ENCODE results near the gene FAM114A1. TPM values are rescaled to one million over a fixed set of nuclear protein-coding genes. Genes with fewer than 3 reads are reported as not detected.

Gene FAM114A1
- total and polyA plus RNA-seq, 2 experiments from 2014 or later, result 13.0 to 14.5 TPM

DNA sequence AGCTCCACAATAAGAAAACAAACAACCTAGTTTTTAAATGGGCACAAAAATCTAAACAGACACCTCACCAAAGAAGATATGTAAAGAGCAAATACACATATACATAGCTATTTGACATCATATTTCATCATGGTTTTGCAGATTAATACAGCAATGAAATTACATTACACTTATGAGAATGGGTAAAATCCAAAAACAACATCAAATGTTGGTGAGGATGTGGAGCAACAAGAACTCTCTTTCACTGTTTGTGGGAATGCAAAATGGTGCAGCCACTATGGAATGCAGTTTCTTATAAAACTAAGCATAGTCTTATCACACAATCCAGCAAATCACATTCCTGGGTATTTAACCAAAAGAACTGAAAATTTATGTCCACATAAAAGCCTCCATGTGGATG is 36.0 kb upstream of the FAM114A1 start:
- DNase-seq (ENCODE audit: low spot score) (no peak), ATAC-seq (no peak)
- no peaks in the 10 kb centered on the region for H3K79me2 ChIP-seq (replicated peaks; ENCODE audit: insufficient read depth)
- Mint-ChIP-seq H3K27me3 (ENCODE audit: insufficient read depth, low read depth, poor library complexity) (no peaks in the 10 kb centered on the region), H3K4me3 (no peak overlapping the region), H3K27ac (no peak overlapping the region), H3K4me1 (no peaks in the 10 kb centered on the region), H3K36me3 (ENCODE audit: low read depth) (no peaks in the 10 kb centered on the region), H3K9me3 (peaks cover 4% of the 10 kb centered on the region; the same call in 2 of the 3 replicates)
- no peaks in the 10 kb centered on the region for H3K4me1 ChIP-seq (ENCODE audit: insufficient read depth)
- no peak overlapping the region for H3K4me2 ChIP-seq
- H3K27ac ChIP-seq (ENCODE audit: low read depth), result no peak overlapping the region
- no peaks in the 10 kb centered on the region for H3F3A ChIP-seq (replicated peaks; ENCODE audit: low read depth)
- H2AFZ ChIP-seq, result no peak overlapping the region
- H3K9me2 ChIP-seq (ENCODE audit: insufficient read depth), result no peaks in the 10 kb centered on the region
- no peaks in the 10 kb centered on the region for H3K27me3 ChIP-seq (ENCODE audit: insufficient read depth)
- no peaks in the 10 kb centered on the region for H3K36me3 ChIP-seq (ENCODE audit: insufficient read depth)
- TF ChIP-seq ZNF114 (CRISPR knock-in tag; IDR thresholded peaks at IDR 0.05) (no peak), POLR2AphosphoS5 (IDR thresholded peaks at IDR 0.05; ENCODE audit: low read depth) (no peak), EZH2 (IDR thresholded peaks at IDR 0.05; ENCODE audit: low read depth, unreplicated experiment) (no peak), CREB1 (CRISPR knock-in tag; IDR thresholded peaks at IDR 0.05; ENCODE audit: low read depth) (no peak), NANOG (IDR thresholded peaks at IDR 0.05; ENCODE audit: borderline replicate concordance) (no peak), ZNF462 (CRISPR knock-in tag; IDR thresholded peaks at IDR 0.05) (no peak), EZH2phosphoT487 (IDR thresholded peaks at IDR 0.05; ENCODE audit: unreplicated experiment) (no peak), CTCF (conservative IDR thresholded peaks at IDR 0.05; ENCODE audit: low read depth in 2 of 2) (no peak), ZNF331 (CRISPR knock-in tag; IDR thresholded peaks at IDR 0.05; ENCODE audit: low read depth) (no peak), STAT1 (IDR thresholded peaks at IDR 0.05; ENCODE audit: unreplicated experiment) (no peak), JUNB (IDR thresholded peaks at IDR 0.05; ENCODE audit: unreplicated experiment) (no peak)
- TF ChIP-seq, protein P1, sequence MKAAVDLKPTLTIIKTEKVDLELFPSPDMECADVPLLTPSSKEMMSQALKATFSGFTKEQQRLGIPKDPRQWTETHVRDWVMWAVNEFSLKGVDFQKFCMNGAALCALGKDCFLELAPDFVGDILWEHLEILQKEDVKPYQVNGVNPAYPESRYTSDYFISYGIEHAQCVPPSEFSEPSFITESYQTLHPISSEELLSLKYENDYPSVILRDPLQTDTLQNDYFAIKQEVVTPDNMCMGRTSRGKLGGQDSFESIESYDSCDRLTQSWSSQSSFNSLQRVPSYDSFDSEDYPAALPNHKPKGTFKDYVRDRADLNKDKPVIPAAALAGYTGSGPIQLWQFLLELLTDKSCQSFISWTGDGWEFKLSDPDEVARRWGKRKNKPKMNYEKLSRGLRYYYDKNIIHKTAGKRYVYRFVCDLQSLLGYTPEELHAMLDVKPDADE (IDR thresholded peaks at IDR 0.05), result no peak
- TF ChIP-seq, protein P2, sequence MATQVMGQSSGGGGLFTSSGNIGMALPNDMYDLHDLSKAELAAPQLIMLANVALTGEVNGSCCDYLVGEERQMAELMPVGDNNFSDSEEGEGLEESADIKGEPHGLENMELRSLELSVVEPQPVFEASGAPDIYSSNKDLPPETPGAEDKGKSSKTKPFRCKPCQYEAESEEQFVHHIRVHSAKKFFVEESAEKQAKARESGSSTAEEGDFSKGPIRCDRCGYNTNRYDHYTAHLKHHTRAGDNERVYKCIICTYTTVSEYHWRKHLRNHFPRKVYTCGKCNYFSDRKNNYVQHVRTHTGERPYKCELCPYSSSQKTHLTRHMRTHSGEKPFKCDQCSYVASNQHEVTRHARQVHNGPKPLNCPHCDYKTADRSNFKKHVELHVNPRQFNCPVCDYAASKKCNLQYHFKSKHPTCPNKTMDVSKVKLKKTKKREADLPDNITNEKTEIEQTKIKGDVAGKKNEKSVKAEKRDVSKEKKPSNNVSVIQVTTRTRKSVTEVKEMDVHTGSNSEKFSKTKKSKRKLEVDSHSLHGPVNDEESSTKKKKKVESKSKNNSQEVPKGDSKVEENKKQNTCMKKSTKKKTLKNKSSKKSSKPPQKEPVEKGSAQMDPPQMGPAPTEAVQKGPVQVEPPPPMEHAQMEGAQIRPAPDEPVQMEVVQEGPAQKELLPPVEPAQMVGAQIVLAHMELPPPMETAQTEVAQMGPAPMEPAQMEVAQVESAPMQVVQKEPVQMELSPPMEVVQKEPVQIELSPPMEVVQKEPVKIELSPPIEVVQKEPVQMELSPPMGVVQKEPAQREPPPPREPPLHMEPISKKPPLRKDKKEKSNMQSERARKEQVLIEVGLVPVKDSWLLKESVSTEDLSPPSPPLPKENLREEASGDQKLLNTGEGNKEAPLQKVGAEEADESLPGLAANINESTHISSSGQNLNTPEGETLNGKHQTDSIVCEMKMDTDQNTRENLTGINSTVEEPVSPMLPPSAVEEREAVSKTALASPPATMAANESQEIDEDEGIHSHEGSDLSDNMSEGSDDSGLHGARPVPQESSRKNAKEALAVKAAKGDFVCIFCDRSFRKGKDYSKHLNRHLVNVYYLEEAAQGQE (IDR thresholded peaks at IDR 0.05; ENCODE audit: unreplicated experiment), result no peak
- no peak overlapping the region for H3K4me3 ChIP-seq
- H4K20me1 ChIP-seq (replicated peaks; ENCODE audit: insufficient read depth), result no peaks in the 10 kb centered on the region

Data from GM23338 (cell line).